ENCODE results near the gene ZNF330.

- TF ChIP-seq RAD21 (IDR thresholded peaks at IDR 0.05; ENCODE audit: low read depth) = no peak
- TF ChIP-seq NFIC (IDR thresholded peaks at IDR 0.05) = no peak
- no peak for TF ChIP-seq YY1 (IDR thresholded peaks at IDR 0.05; ENCODE audit: low read depth)
- no peak for TF ChIP-seq REST (IDR thresholded peaks at IDR 0.05; ENCODE audit: low read depth)
- TF ChIP-seq MAX (IDR thresholded peaks at IDR 0.05) = no peak
- TF ChIP-seq TAF1 (IDR thresholded peaks at IDR 0.05; ENCODE audit: low read depth) = no peak
- TF ChIP-seq CREB1 (IDR thresholded peaks at IDR 0.05; ENCODE audit: low read depth) = no peak
- TF ChIP-seq USF1 (IDR thresholded peaks at IDR 0.05) = no peak
Measured at GRCh38 chr4:141193516-141194034, 27.1 kb upstream of the ZNF330 start.

Data from Ishikawa (cell line).